ENCODE measurements around the gene VGLL4.
A peak's percentile ranks its signal among the peaks of the same experiment; 100 is the strongest.

VGLL4 gene

GRCh38 chr3:11651900-11652299, 8.2 kb upstream of the VGLL4 start:
- DNase-seq, result peak; percentile 80

- no peak for DNase-seq
Measured at GRCh38 chr3:11651477-11651876, 7.8 kb upstream of the VGLL4 start.

GRCh38 chr3:11650391-11650790, 6.7 kb upstream of the VGLL4 start:
- no peak for DNase-seq

GRCh38 chr3:11648735-11649134, 5.0 kb upstream of the VGLL4 start:
- DNase-seq, result no peak

GRCh38 chr3:11643201-11643603, 513 bp downstream of the VGLL4 start:
- peak; percentile 87 for DNase-seq

- peak; percentile 95 for DNase-seq
Measured at GRCh38 chr3:11642431-11643191, 1.1 kb downstream of the VGLL4 start.

- peak; percentile 74 for DNase-seq
Measured at GRCh38 chr3:11641683-11642430, 1.9 kb downstream of the VGLL4 start.

- DNase-seq, result no peak
Measured at GRCh38 chr3:11641316-11641682, 2.4 kb downstream of the VGLL4 start.

- DNase-seq, result no peak
Measured at GRCh38 chr3:11640009-11640673, 3.6 kb downstream of the VGLL4 start.

GRCh38 chr3:11638495-11639358, 5.0 kb downstream of the VGLL4 start:
- DNase-seq, result no peak

- DNase-seq, result no peak
Measured at GRCh38 chr3:11637901-11638458, 5.7 kb downstream of the VGLL4 start.

- DNase-seq, result no peak
Measured at GRCh38 chr3:11636394-11636770, 7.3 kb downstream of the VGLL4 start.

- no peak for DNase-seq
Measured at GRCh38 chr3:11635680-11636393, 7.9 kb downstream of the VGLL4 start.

GRCh38 chr3:11634974-11635612, 8.6 kb downstream of the VGLL4 start:
- no peak for DNase-seq

- DNase-seq, result no peak
Measured at GRCh38 chr3:11634081-11634635, 9.6 kb downstream of the VGLL4 start.

- no peak for DNase-seq
Measured at GRCh38 chr3:11632966-11633365, 10.7 kb downstream of the VGLL4 start.

- no peak for DNase-seq
Measured at GRCh38 chr3:11632564-11632963, 11.2 kb downstream of the VGLL4 start.

GRCh38 chr3:11631820-11632219, 11.9 kb downstream of the VGLL4 start:
- DNase-seq, result no peak

GRCh38 chr3:11629716-11630115, 14.0 kb downstream of the VGLL4 start:
- no peak for DNase-seq

GRCh38 chr3:11627612-11628011, 16.1 kb downstream of the VGLL4 start:
- no peak for DNase-seq

- no peak for DNase-seq
Measured at GRCh38 chr3:11626084-11626463, 17.6 kb downstream of the VGLL4 start.
